Spleen (tissue), 11 donors: ENCODE data around the gene CD9. TPM values are rescaled to one million over a fixed set of nuclear protein-coding genes. Genes with fewer than 3 reads are reported as not detected.
A peak's percentile ranks its signal among the peaks of the same experiment; 100 is the strongest.

ENCODE experiments used
- DNase-seq: peaks from one replicate; pipeline ENCODE4 v3.0.0-alpha.2; 2020
- H3K27ac ChIP-seq, 8 donors: fragments of 200-600 bp; sonication (generic) in 7 of 8; 1 replicate in 4 of 8; 2 replicates in 4 of 8; pipeline versions ENCODE4 v1.5.0 to v1.8.0; 2016 to 2021; ENCODE audit warnings: inconsistent platforms in 4 of 8, mild to moderate bottlenecking in 4 of 8, moderate library complexity in 1 of 8
- H3K27me3 ChIP-seq, 7 donors: fragments of 200-600 bp; sonication (generic) in 6 of 7; replicated peaks in 1 of 7; 1 replicate in 4 of 7; 2 replicates in 3 of 7; pipeline versions ENCODE4 v1.5.0 to v1.8.0; 2016 to 2021; ENCODE audit warnings: inconsistent platforms in 3 of 7, mild to moderate bottlenecking in 1 of 7
- H3K36me3 ChIP-seq, 6 donors: fragments of 200-600 bp; sonication (generic) in 5 of 6; 1 replicate in 4 of 6; 2 replicates in 2 of 6; pipeline versions ENCODE4 v1.5.0 to v1.8.0; 2016 to 2021; ENCODE audit warnings: inconsistent platforms in 2 of 6
- H3K4me1 ChIP-seq, 6 donors: fragments of 200-600 bp; sonication (generic) in 5 of 6; 1 replicate in 3 of 6; 2 replicates in 3 of 6; pipeline versions ENCODE4 v1.5.0 to v1.8.0; 2016 to 2021; ENCODE audit warnings: inconsistent platforms in 3 of 6
- H3K4me3 ChIP-seq, 8 donors: fragments of 200-600 bp; sonication (generic) in 7 of 8; 1 replicate in 4 of 8; 2 replicates in 4 of 8; pipeline versions ENCODE4 v1.5.0 to v1.8.0; 2016 to 2021; ENCODE audit warnings: inconsistent platforms in 4 of 8, mild to moderate bottlenecking in 4 of 8, moderate library complexity in 2 of 8
- H3K9me3 ChIP-seq, 8 donors: fragments of 200-600 bp; sonication (generic) in 7 of 8; 1 replicate in 4 of 8; 2 replicates in 4 of 8; pipeline versions ENCODE4 v1.5.0 to v1.8.0; 2016 to 2021; ENCODE audit warnings: inconsistent platforms in 4 of 8
- CTCF ChIP-seq, 11 experiments: fragments of 200-600 bp in 7 of 11; fragments of 450-650 bp in 4 of 11; sonication (generic) in 4 of 11; IDR thresholded peaks in 8 of 11; conservative IDR thresholded peaks in 3 of 11; 1 replicate in 7 of 11; 2 replicates in 4 of 11; pipeline versions ENCODE4 v1.4.0 to v1.8.0; 2016 to 2021; ENCODE audit warnings: antibody characterized with exemption in 11 of 11, inconsistent platforms in 4 of 11, mild to moderate bottlenecking in 1 of 11
- POLR2A ChIP-seq, 3 donors: fragments of 450-650 bp; IDR thresholded peaks; one replicate each; pipeline ENCODE4 v1.5.1; 2017; ENCODE audit warnings: antibody characterized with exemption in 3 of 3, mild to moderate bottlenecking in 1 of 3
- POLR2AphosphoS5 ChIP-seq, 3 donors: sonication (generic); formaldehyde crosslinking; IDR thresholded peaks; one replicate each; pipeline ENCODE4 v1.5.1; 2017; ENCODE audit warnings: antibody characterized with exemption in 3 of 3
- WGBS, 5 donors: extraction: QIAGEN DNeasy Blood & Tissue Kit in 3 of 5; methylation state at CpG; one replicate each; pipeline versions ENCODE4 v1.1.5 to v1.1.7; 2013 to 2018; 5-methylcytosine and 5-hydroxymethylcytosine counted together
- intact Hi-C: fragments of 100-400 bp; cut with DNase I; formaldehyde crosslinking; loops from one replicate; pipeline ENCODE4 v1.15.0; 2023; ENCODE audit warnings: low total_unique reads
- polyA plus RNA-seq, 3 donors: library from polyadenylated mRNA; stranded (reverse); fragments of 200-250 nt; gene quantifications; one replicate each; pipeline ENCODE4 v1.2.1, GENCODE V29; 2013
- total RNA-seq, 7 donors: library from RNA; depleted of rRNA in 3 of 7; stranded (reverse); fragments of >200 nt in 3 of 7; fragmentation: NEBNext Ultra II Directional in 4 of 7; extraction: Animal tissue kit (Norgen Biotek cat#: 25700) in 4 of 7; gene quantifications; one replicate each; pipeline versions ENCODE4 v1.1.0 to v1.2.1, GENCODE V29; 2016 to 2021
- donor health status: healthy with polysubstance abuse.
- donor health status: DM: no; HTN: no; CAD: no; lungs with moderate emphysema.
- donor health status: DM: no; HTN: no; CAD: no.
- donor health status: Bipolar disorder and iron deficiency.
- donor health status: healthy.
- donor health status: DM: no; HTN: no; CAD: no.
- donor health status: DM: yes; HTN: yes; CAD: no.

The CD9 gene
- total and polyA plus RNA-seq, 10 donors, result 16.2 to 113 (median 68.9) TPM

- 55 to 80% (median 72%) methylated on average over 6 of the region's 6 CpGs for WGBS, 5 donors
- Histone ChIP-seq H3K4me1 (peaks cover 19 to 84% (median 51%) of the 10 kb centered on the region in 6 donors), H3K27ac (peak overlapping the region in 2 of 8 donors; percentile 82 to 85), H3K9me3 (no peaks in the 10 kb centered on the region), H3K4me3 (peak overlapping the region in 5 of 8 donors; percentile 10 to 83 (median 60)), H3K36me3 (no peaks in the 10 kb centered on the region), H3K27me3 (peaks cover 0 to 57% (median 14%) of the 10 kb centered on the region in 7 donors)
- no peak for TF ChIP-seq CTCF (IDR thresholded peaks at IDR 0.05 in 8 of 11, conservative IDR thresholded peaks at IDR 0.05 in 3 of 11)
- TF ChIP-seq POLR2A (IDR thresholded peaks at IDR 0.05), result no peak
- TF ChIP-seq POLR2AphosphoS5 (IDR thresholded peaks at IDR 0.05), result no peak
- intact Hi-C loops, result no loop called here
- DNase-seq, result no peak
These were observed 2.1 kb downstream of the CD9 start for GRCh38 chr12:6202304-6202703.

DNA sequence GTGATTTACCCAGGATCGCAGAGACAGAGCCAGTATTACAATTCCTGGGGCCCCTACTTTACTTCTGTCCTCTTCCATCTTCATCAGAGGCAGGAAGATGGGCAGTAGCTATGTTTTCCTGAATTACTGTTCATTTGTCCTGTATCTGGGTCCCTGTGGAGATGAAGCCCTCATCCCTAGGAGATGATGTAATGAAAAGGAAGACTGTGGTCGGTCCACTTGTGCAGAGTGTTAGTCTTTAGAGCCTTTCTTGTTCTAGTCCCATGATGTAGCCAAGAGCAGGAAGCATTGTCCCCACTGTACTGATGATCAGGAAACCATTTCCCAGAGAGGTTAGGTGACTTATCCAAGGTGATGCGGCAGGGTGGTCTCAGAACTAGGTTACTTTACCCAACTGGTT is 2.6 kb downstream of the CD9 start:
- peak overlapping the region in 2 of 8 donors; percentile 66 to 83 for H3K4me3 ChIP-seq
- no peaks in the 10 kb centered on the region for H3K36me3 ChIP-seq
- peak overlapping the region in 1 of 8 donors; percentile 85 for H3K27ac ChIP-seq
- no peak for TF ChIP-seq POLR2A (IDR thresholded peaks at IDR 0.05)
- no peak for TF ChIP-seq CTCF (IDR thresholded peaks at IDR 0.05 in 8 of 11, conservative IDR thresholded peaks at IDR 0.05 in 3 of 11)
- no peak for TF ChIP-seq POLR2AphosphoS5 (IDR thresholded peaks at IDR 0.05)
- peaks cover 19 to 89% (median 51%) of the 10 kb centered on the region in 6 donors for H3K4me1 ChIP-seq
- 83 to 94% (median 85%) methylated on average over 3 of the region's 3 CpGs for WGBS, 5 donors
- intact Hi-C loops, result no loop called here
- no peak for DNase-seq
- H3K9me3 ChIP-seq, result no peaks in the 10 kb centered on the region
- peaks cover 0 to 57% (median 14%) of the 10 kb centered on the region in 7 donors for H3K27me3 ChIP-seq

GRCh38 chr12:6203601-6204000 is 3.4 kb downstream of the CD9 start:
- intact Hi-C loops, result no loop called here
- Histone ChIP-seq H3K27ac (peak overlapping the region in 1 of 8 donors; percentile 7), H3K4me1 (peaks cover 19 to 89% (median 51%) of the 10 kb centered on the region in 6 donors), H3K9me3 (no peaks in the 10 kb centered on the region), H3K4me3 (no peak overlapping the region), H3K27me3 (peaks cover 0 to 56% (median 14%) of the 10 kb centered on the region in 7 donors), H3K36me3 (peaks cover 0 to 1% (median 0%) of the 10 kb centered on the region in 6 donors)
- no peak for DNase-seq
- TF ChIP-seq POLR2AphosphoS5 (IDR thresholded peaks at IDR 0.05), result no peak
- TF ChIP-seq CTCF (IDR thresholded peaks at IDR 0.05 in 8 of 11, conservative IDR thresholded peaks at IDR 0.05 in 3 of 11), result no peak
- no peak for TF ChIP-seq POLR2A (IDR thresholded peaks at IDR 0.05)
- WGBS, 5 donors, result 73 to 94% (median 89%) methylated on average over 3 of the region's 3 CpGs

DNA sequence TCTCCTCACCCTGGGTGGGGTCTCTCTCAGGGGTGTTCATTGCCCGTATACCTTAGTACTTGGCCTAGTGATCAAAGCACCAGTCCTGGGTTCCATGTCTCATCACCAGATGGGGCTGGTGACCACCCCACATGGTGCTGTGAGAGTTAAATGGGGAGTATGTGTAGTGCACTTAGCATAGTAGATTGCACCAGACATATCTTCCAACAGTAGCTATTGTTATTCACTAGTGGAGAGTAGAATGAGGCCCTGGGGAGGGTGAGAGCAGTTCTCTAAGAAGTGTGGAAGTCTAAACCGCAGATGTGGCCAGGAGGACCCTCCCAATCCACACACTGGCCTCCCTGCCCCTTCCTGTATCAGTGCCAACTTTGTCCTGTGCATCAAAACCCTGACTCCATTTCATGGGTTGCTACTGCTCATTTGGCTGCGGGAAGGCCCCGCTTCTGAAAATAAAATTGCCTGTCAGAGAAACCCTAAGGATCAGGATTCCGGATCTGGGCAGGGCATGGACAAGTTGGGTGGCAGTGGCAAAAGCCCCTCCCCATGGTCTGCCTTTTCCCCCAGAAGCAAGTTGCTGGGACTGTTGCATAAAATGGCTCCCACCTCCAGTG is 4.4 kb downstream of the CD9 start:
- 62 to 80% (median 73%) methylated on average over 5 of the region's 5 CpGs for WGBS, 5 donors
- no peak for DNase-seq
- peaks cover 0 to 8% (median 0%) of the 10 kb centered on the region in 6 donors for H3K36me3 ChIP-seq
- no peak overlapping the region for H3K4me3 ChIP-seq
- no peaks in the 10 kb centered on the region for H3K9me3 ChIP-seq
- peak overlapping the region in 5 of 8 donors; percentile 35 to 76 (median 74) for H3K27ac ChIP-seq
- intact Hi-C loops, result no loop called here
- peaks cover 0 to 46% (median 14%) of the 10 kb centered on the region in 7 donors for H3K27me3 ChIP-seq
- H3K4me1 ChIP-seq, result peaks cover 19 to 86% (median 46%) of the 10 kb centered on the region in 6 donors
- TF ChIP-seq POLR2A (IDR thresholded peaks at IDR 0.05) (no peak), CTCF (IDR thresholded peaks at IDR 0.05 in 8 of 11, conservative IDR thresholded peaks at IDR 0.05 in 3 of 11) (no peak)
